Upper lobe of left lung (tissue), 6 donors: ENCODE data around the gene ADK. TPM values are rescaled to one million over a fixed set of nuclear protein-coding genes. Genes with fewer than 3 reads are reported as not detected.
A peak's percentile ranks its signal among the peaks of the same experiment; 100 is the strongest.

Experiments
- ATAC-seq, 2 donors: fragments of 200-7000 bp; cut with Tn5 transposase; one replicate each; pipeline ENCODE4 v1.9.1; 2022; ENCODE audit warnings: mild to moderate bottlenecking in 2 of 2, moderate library complexity in 2 of 2; ENCODE audit not compliant: low FRiP score in 2 of 2
- DNase-seq, 2 donors: peaks; one replicate each; pipeline ENCODE4 v3.0.0-alpha.2; 2019 to 2020
- H3K27ac ChIP-seq, 4 donors: fragments of 200-600 bp; sonication (generic); one replicate each; pipeline ENCODE4 v1.5.1; 2016 to 2019
- H3K27me3 ChIP-seq, 4 donors: fragments of 200-600 bp; sonication (generic); one replicate each; pipeline ENCODE4 v1.5.1; 2017 to 2019
- H3K36me3 ChIP-seq, 4 donors: fragments of 200-600 bp; sonication (generic); one replicate each; pipeline ENCODE4 v1.5.1; 2016 to 2019
- H3K4me1 ChIP-seq, 4 donors: fragments of 200-600 bp; sonication (generic); one replicate each; pipeline ENCODE4 v1.5.1; 2018 to 2019
- H3K4me3 ChIP-seq, 4 donors: fragments of 200-600 bp; sonication (generic); one replicate each; pipeline ENCODE4 v1.5.1; 2017 to 2019; ENCODE audit warnings: mild to moderate bottlenecking in 2 of 4, moderate library complexity in 1 of 4
- H3K9me3 ChIP-seq, 4 donors: fragments of 200-600 bp; sonication (generic); one replicate each; pipeline ENCODE4 v1.5.1; 2018 to 2019
- EP300 ChIP-seq, 4 donors: sonication (generic); formaldehyde crosslinking; IDR thresholded peaks; one replicate each; pipeline ENCODE4 v1.5.1; 2017; ENCODE audit warnings: antibody characterized with exemption in 4 of 4, control low read depth in 2 of 4
- POLR2A ChIP-seq, 4 donors: fragments of 450-650 bp; IDR thresholded peaks; one replicate each; pipeline ENCODE4 v1.5.1; 2016 to 2017; ENCODE audit warnings: antibody characterized with exemption in 4 of 4, mild to moderate bottlenecking in 2 of 4
- POLR2AphosphoS5 ChIP-seq, 2 donors: sonication (generic); formaldehyde crosslinking; IDR thresholded peaks; one replicate each; pipeline ENCODE4 v1.5.1; 2017; ENCODE audit warnings: antibody characterized with exemption in 2 of 2
- WGBS, 2 donors: methylation state at CpG; one replicate each; pipeline ENCODE4 v1.1.5; 2017 to 2018; 5-methylcytosine and 5-hydroxymethylcytosine counted together
- total RNA-seq, 6 donors: library from RNA; depleted of rRNA in 4 of 6; stranded (reverse); fragments of >200 nt in 4 of 6; gene quantifications; one replicate each; pipeline versions ENCODE4 v1.1.0 to v1.2.1, GENCODE V29; 2016 to 2021
- TF ChIP-seq, protein P1 (sequence below), 6 experiments: fragments of 450-650 bp in 4 of 6; fragments of 200-600 bp in 2 of 6; sonication (generic) in 2 of 6; IDR thresholded peaks; one replicate each; pipeline ENCODE4 v1.5.1; 2016 to 2019; ENCODE audit warnings: antibody characterized with exemption in 6 of 6
- donor health status: DM: no; HTN: no; CAD: no; lungs with moderate emphysema.
- donor health status: DM: no; HTN: yes; CAD: no; lungs with severe emphysema.

ADK gene
- total RNA-seq, 6 donors from 2014 or later, result 27.9 to 123 (median 48.1) TPM

DNA sequence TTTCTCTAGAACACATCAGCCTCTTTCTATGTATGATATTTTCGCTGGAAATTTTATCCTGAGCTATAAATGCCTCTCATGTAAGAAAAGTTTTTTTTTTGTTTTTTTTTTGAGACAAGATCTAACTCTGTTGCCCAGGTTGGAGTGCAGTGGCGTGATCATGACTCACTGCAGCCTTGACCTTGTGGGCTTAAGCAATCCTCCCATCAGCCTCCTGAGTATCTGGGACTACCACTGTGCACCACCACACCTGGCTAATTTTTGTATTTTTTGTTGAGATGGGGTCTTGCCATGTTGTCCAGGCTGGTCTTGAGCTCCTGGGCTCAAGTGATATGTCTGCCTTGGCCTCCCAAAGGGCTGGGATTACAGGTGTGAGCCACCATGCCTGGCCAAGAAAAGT lies 80.4 kb downstream of the ADK start:
- no peak for TF ChIP-seq POLR2AphosphoS5 (IDR thresholded peaks at IDR 0.05)
- TF ChIP-seq POLR2A (IDR thresholded peaks at IDR 0.05), result no peak
- TF ChIP-seq EP300 (IDR thresholded peaks at IDR 0.05), result no peak
- TF ChIP-seq, protein P1, sequence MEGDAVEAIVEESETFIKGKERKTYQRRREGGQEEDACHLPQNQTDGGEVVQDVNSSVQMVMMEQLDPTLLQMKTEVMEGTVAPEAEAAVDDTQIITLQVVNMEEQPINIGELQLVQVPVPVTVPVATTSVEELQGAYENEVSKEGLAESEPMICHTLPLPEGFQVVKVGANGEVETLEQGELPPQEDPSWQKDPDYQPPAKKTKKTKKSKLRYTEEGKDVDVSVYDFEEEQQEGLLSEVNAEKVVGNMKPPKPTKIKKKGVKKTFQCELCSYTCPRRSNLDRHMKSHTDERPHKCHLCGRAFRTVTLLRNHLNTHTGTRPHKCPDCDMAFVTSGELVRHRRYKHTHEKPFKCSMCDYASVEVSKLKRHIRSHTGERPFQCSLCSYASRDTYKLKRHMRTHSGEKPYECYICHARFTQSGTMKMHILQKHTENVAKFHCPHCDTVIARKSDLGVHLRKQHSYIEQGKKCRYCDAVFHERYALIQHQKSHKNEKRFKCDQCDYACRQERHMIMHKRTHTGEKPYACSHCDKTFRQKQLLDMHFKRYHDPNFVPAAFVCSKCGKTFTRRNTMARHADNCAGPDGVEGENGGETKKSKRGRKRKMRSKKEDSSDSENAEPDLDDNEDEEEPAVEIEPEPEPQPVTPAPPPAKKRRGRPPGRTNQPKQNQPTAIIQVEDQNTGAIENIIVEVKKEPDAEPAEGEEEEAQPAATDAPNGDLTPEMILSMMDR (IDR thresholded peaks at IDR 0.05), result no peak
- no peak overlapping the region for H3K4me3 ChIP-seq
- H3K4me1 ChIP-seq, result peaks cover 0 to 14% (median 8%) of the 10 kb centered on the region in 4 donors
- no peaks in the 10 kb centered on the region for H3K9me3 ChIP-seq
- WGBS, 2 donors, result 98 to 99% methylated on average over 2 of the region's 2 CpGs
- no peak for ATAC-seq
- H3K36me3 ChIP-seq, result no peaks in the 10 kb centered on the region
- no peak overlapping the region for H3K27ac ChIP-seq
- no peaks in the 10 kb centered on the region for H3K27me3 ChIP-seq
- DNase-seq, result peak in 1 of 2 donors; percentile 60

- Histone ChIP-seq H3K9me3 (no peaks in the 10 kb centered on the region), H3K27me3 (no peaks in the 10 kb centered on the region), H3K4me3 (no peak overlapping the region), H3K4me1 (peaks cover 0 to 8% (median 8%) of the 10 kb centered on the region in 4 donors), H3K27ac (no peak overlapping the region), H3K36me3 (no peaks in the 10 kb centered on the region)
- WGBS, 2 donors, result 96% methylated on average over 4 of the region's 4 CpGs
- no peak for DNase-seq
- no peak for ATAC-seq
- TF ChIP-seq POLR2AphosphoS5 (IDR thresholded peaks at IDR 0.05) (no peak), EP300 (IDR thresholded peaks at IDR 0.05) (no peak), POLR2A (IDR thresholded peaks at IDR 0.05) (no peak)
- TF ChIP-seq, protein P1 (IDR thresholded peaks at IDR 0.05), result no peak
These were observed 82.3 kb downstream of the ADK start for GRCh38 chr10:74233281-74233680.

GRCh38 chr10:74234569-74234968 lies 83.5 kb downstream of the ADK start:
- no peak overlapping the region for H3K27ac ChIP-seq
- ATAC-seq (no peak), DNase-seq (no peak)
- H3K4me3 ChIP-seq, result no peak overlapping the region
- no peaks in the 10 kb centered on the region for H3K9me3 ChIP-seq
- peaks cover 0 to 12% (median 9%) of the 10 kb centered on the region in 4 donors for H3K4me1 ChIP-seq
- 84 to 93% methylated on average over 1 of the region's 1 CpG for WGBS, 2 donors
- no peaks in the 10 kb centered on the region for H3K27me3 ChIP-seq
- no peaks in the 10 kb centered on the region for H3K36me3 ChIP-seq
- no peak for TF ChIP-seq EP300 (IDR thresholded peaks at IDR 0.05)
- TF ChIP-seq, protein P1 (IDR thresholded peaks at IDR 0.05), result peak in 4 of 6 experiments; percentile 8 to 28 (median 22)

- Histone ChIP-seq H3K4me1 (peaks cover 0 to 12% (median 9%) of the 10 kb centered on the region in 4 donors), H3K27ac (peak overlapping the region; percentile 6 to 79 (median 42)), H3K27me3 (no peaks in the 10 kb centered on the region), H3K36me3 (peaks cover 0 to 3% (median 2%) of the 10 kb centered on the region in 4 donors), H3K9me3 (no peaks in the 10 kb centered on the region), H3K4me3 (peak overlapping the region in 1 of 4 donors; percentile 9)
- ATAC-seq (peak in 1 of 2 donors; percentile 46), DNase-seq (peak in 1 of 2 donors; percentile 62)
- WGBS, 2 donors, result 23 to 46% methylated on average over 6 of the region's 6 CpGs
- TF ChIP-seq, protein P1 (IDR thresholded peaks at IDR 0.05), result no peak
- TF ChIP-seq POLR2AphosphoS5 (IDR thresholded peaks at IDR 0.05) (peak in 1 of 2 donors; percentile 27), POLR2A (IDR thresholded peaks at IDR 0.05) (no peak)
These were observed 87.0 kb downstream of the ADK start for GRCh38 chr10:74238031-74238431.

- peak overlapping the region in 1 of 4 donors; percentile 9 for H3K4me3 ChIP-seq
- peaks cover 0 to 4% (median 4%) of the 10 kb centered on the region in 4 donors for H3K36me3 ChIP-seq
- no peaks in the 10 kb centered on the region for H3K27me3 ChIP-seq
- no peaks in the 10 kb centered on the region for H3K9me3 ChIP-seq
- peak overlapping the region; percentile 6 to 79 (median 42) for H3K27ac ChIP-seq
- peaks cover 0 to 12% (median 9%) of the 10 kb centered on the region in 4 donors for H3K4me1 ChIP-seq
- ATAC-seq (no peak), DNase-seq (no peak)
- 82 to 96% methylated on average over 2 of the region's 2 CpGs for WGBS, 2 donors
- TF ChIP-seq, protein P1 (IDR thresholded peaks at IDR 0.05), result no peak
- TF ChIP-seq EP300 (IDR thresholded peaks at IDR 0.05) (no peak), POLR2A (IDR thresholded peaks at IDR 0.05) (no peak), POLR2AphosphoS5 (IDR thresholded peaks at IDR 0.05) (no peak)
These were observed 87.5 kb downstream of the ADK start for GRCh38 chr10:74238516-74238915.
